Measurements from ENCODE around the gene IFT20.

The IFT20 gene

GRCh38 chr17:28334666-28335200 is 539 bp downstream of the IFT20 start:
- no peak for DNase-seq

GRCh38 chr17:28334171-28334570 is 1.1 kb downstream of the IFT20 start:
- DNase-seq, result no peak

GRCh38 chr17:28333083-28333746 is 2.1 kb downstream of the IFT20 start:
- no peak for DNase-seq

DNA sequence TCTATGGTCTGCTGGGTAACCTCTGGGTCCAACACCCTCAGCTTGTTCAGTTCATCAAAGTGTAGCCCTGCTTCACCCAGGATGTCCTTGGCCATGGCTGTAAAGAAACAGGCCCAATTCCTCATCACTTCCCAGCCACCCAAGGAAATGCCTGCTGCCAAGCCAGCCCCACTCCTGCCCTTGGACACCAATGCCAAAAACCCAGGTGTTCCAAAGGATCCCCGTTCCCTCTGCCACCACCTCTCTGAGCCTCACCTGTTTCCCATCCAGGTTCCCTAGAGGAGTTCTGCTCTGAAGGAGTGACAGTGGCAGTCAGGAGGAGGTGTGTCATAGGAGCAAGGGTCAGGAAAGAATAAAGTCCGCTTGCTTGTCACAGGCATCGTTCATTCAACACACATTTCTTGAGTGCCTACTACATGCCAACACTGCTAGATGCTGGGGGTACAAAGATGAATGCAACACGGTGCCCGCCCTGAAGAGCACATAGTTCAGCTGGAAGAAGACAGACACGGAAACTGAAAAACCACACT is 3.3 kb downstream of the IFT20 start:
- no peak for DNase-seq

- no peak for DNase-seq
Observed at GRCh38 chr17:28330671-28331070, 4.6 kb downstream of the IFT20 start.

DNA sequence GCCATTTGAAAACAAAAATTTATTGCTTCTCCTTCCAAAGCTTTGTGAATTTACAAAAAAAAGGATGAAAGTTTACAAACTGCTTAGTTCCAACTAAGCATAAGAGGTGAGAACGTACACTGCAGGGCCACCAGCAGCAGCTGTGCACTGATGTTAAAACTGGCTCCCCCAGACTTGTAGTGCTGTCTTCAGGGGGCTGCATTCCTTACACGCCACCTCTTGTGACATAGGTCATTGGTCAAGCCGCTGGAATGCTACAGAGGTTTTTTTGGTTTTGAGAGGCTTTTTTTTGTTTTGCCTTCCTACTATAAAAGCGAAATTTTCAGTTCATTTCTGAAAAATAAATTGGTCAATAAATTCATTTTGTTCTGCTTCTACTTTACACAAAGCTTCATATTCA is 6.9 kb downstream of the IFT20 start:
- no peak for DNase-seq

DNA sequence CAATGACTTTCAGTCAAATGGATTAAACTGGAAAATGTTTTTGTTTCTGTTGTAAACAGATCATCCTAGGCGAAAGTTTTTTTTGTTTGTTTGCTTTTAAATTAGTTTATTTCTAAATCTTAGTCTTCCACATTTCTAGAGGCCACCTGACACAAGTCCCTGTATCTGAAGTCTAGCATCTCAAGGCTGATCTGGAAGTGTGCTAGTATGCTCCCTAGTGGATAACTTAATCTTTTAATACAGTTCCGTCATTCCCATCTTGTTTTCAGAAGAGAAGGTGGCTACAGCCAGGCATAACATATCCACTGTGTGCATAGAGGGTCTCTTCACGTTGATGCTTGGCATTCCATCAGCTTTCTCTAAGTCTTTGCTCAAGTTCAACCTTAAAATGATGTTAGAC is 7.6 kb downstream of the IFT20 start:
- no peak for DNase-seq

GRCh38 chr17:28327031-28327607 is 8.2 kb downstream of the IFT20 start:
- DNase-seq, result no peak

DNA sequence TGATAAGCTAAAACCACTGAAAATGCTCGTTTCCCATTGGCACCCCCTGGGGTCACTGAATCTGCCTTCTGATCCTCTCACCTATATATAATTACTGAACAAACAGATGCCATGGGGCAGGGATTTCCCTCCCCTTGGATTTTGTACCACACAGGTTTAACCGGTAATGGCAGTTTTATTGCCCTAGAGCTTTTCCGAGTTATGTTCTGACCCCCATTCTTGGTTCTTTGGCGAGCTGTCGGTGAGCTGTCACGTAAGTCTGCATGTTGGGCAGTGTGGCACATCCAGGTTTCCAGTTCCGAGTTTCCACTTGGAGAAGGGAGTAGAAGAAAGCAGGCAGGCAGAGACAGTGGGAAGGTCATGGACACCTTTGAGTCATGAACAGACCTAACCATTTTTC is 9.2 kb downstream of the IFT20 start:
- no peak for DNase-seq

- DNase-seq, result no peak
Observed at GRCh38 chr17:28325211-28325610, 10.1 kb downstream of the IFT20 start.

DNA sequence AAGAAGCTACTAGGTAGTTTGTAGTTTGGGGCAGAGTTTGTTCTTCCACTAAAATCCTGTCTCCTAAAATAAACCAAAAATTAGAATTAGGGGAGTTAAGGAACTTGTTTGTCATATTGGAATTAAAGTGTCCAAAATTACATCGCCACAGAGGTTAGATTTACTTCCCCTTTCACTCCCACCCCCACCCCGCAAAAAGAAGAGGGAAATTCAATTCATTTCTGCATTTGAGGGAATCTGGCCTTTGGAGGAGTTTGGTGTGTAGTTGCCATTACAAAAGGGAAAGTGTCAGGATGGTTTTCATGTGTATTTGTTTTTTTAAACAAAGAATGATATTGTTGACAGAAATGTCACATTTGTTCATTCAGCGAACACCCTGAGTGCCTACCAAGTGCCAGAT is 10.5 kb downstream of the IFT20 start:
- DNase-seq, result no peak

GRCh38 chr17:28324267-28324745 is 11.0 kb downstream of the IFT20 start:
- no peak for DNase-seq

- DNase-seq, result no peak
Observed at GRCh38 chr17:28320215-28321061, 14.8 kb downstream of the IFT20 start.

GRCh38 chr17:28319598-28319935 is 15.7 kb downstream of the IFT20 start:
- DNase-seq, result no peak

DNA sequence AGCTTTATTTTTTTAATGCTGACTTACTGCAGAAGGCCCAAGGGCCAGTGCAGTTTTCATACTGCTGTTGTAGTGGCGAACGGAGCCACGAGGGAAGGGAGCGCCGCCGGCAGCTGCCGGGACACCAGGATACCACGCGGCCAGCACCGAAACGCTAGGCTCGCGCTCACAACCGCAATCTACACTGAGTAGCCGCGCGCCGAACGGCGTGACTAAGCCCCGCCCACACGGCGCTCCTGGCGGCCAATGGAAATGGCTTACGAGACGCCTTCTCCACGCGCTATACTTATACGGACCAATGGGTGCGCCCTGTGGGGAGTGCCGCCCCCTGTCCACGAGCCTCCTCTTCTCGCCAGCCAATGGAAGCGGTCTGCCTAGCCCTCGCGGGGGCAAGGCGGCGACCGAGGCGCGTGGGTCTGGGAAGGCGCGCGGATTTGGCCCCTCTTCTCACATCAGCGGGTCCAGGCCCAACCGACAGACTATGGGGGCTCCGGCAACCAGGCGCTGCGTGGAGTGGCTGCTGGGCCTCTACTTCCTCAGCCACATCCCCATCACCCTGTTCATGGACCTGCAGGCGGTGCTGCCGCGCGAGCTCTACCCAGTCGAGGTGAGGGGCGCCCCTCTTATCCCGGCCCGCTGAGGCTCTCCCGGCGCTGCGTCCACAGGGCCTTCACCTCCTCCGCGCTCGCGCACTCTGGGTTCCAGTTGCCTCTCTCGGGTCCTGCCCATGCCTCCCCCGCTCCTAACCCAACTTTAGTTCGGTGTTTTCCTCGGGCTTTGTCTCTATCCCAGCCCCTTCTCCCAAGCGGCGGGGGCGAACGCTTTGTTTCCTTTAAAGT is 16.3 kb downstream of the IFT20 start, which contains the start of gene TMEM97:
TMEM97 (plus strand) TSS at position 442 of the 839 bp plus-strand sequence; CDS start at position 482, 40 bp downstream.
- peak; percentile 95 for DNase-seq

DNA sequence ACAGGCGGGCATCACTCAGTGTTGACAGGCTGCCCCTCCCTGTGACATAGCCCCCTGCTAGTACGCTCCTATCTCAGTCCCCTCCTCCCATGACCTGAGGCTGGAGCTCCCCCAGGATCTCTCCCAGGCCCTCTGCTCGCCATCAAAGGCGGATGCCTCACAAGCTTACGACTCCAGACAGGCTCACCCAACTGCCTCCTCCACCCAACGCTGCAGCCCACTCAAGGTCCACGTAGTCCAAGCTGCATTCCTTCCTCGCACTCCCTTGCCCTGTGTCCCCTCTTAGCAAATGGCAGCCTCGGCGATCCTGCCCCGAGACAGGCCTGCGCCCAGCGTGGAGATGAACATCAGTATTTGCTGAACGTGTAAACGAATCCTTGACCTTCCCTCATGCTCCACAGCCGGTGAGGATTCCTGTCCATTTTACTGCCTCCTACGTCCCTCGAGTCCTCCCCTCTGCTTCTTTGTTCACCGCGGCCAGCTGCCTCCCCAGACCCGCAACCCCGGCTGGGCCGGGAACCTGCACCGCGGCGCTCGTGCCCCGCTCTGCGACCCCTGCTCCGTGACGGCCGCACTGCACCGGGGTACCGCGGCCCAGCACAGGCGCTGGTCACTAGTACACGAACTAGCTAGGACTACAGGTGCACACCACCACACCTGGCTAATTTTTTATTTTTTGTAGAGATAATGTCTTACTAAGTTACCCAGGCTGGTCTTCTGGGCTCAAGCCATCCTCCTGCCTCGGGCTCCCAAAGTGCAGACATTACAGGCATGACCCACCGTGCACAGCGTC is 17.1 kb downstream of the IFT20 start:
- DNase-seq, result no peak

GRCh38 chr17:28317099-28317965 is 17.9 kb downstream of the IFT20 start:
- DNase-seq, result no peak

DNA sequence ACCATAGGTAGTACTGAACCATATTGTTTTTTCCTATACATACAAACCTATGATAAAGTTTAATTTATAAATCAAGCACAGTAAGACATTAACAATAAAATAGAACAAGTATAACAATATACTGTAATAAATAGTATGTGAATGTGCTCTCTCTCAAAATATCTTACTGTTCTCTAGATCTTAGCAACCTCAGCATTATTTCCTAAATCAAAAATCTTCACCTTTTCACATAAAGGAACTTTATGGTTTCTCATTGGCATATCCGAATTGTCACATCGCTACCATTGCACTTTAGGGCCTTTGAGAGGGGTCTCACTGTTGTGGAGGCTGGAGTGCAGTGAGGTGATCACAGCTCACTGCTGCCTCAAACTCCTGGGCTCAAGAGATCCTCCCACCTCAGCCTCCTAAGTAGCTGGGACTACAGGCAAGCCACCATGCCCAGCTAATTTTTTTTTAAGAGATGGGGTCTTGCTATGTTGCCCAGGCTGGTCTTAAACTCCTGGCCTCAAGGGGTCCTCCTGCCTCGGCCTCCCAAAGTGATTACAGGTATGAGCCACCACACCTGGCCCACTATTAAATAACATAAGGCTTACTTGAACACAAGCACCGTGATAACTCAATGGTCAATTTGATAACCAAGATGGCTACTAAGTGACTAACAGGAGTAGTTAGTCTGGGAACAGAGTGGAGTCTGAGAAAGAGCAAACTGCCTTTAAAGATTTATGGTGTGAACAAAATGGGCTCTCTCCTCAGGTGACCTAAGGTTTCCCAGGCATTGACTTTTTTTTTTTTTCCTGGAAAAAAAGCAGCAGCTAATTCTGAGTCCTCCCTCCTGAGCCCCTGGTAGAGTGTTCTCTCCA is 19.2 kb downstream of the IFT20 start:
- DNase-seq, result no peak

DNA sequence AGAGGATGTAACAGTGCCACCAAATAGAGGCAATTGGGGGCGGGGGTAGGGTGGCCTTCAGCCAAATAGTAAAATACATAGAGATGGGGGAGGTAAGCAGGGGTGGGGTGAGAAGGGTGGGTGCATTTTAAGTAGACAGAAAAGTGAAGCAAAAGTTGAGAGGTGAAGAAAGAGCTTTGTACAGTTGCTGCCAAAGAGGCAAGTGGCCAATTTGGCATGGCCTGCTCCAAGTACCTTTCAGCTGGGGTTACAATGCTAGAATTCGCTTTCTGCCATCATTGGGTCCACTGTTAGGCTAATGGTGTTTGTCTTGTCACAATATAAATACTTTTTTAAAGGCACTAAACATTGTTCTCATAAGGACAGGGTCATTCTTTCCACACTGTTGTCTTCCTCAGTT is 21.4 kb downstream of the IFT20 start:
- DNase-seq, result no peak

Measured in right forelimb (tissue), 1 donor.